ENCODE measurements around the gene LRP3.
"Not testable (repeated sequence)": the region's sequence is repeated elsewhere in the genome, so short reads cannot be mapped to it uniquely, and the experiment has no call there.

LRP3 gene

GRCh38 chr19:33187183-33187540 lies 7.0 kb upstream of the LRP3 start:
- Histone ChIP-seq H3K4me1 (ENCODE audit: insufficient read depth, low read length) (no peaks in the 10 kb centered on the region), H3K27me3 (ENCODE audit: insufficient read depth, low read length) (peaks cover 3% of the 10 kb centered on the region), H3K9me3 (ENCODE audit: low read length) (no peaks in the 10 kb centered on the region), H3K36me3 (ENCODE audit: insufficient read depth, low read length) (no peaks in the 10 kb centered on the region), H3K4me3 (ENCODE audit: low read length) (no peak overlapping the region), H2AFZ (ENCODE audit: low read depth, low read length) (no peak overlapping the region)

- H2AFZ ChIP-seq (ENCODE audit: low read depth, low read length) = no peak overlapping the region
- no peak overlapping the region for H3K4me3 ChIP-seq (ENCODE audit: low read length)
- H3K36me3 ChIP-seq (ENCODE audit: insufficient read depth, low read length) = no peaks in the 10 kb centered on the region
- peaks cover 3% of the 10 kb centered on the region for H3K27me3 ChIP-seq (ENCODE audit: insufficient read depth, low read length)
- H3K4me1 ChIP-seq (ENCODE audit: insufficient read depth, low read length) = peaks cover 4% of the 10 kb centered on the region
- H3K9me3 ChIP-seq (ENCODE audit: low read length) = no peaks in the 10 kb centered on the region
Observed at GRCh38 chr19:33189453-33189852, 4.7 kb upstream of the LRP3 start.

- H3K36me3 ChIP-seq (ENCODE audit: insufficient read depth, low read length); H2AFZ ChIP-seq (ENCODE audit: low read depth, low read length); H3K27me3 ChIP-seq (ENCODE audit: insufficient read depth, low read length); H3K4me3 ChIP-seq (ENCODE audit: low read length); H3K9me3 ChIP-seq (ENCODE audit: low read length): not testable (repeated sequence)
- peaks cover 11% of the 10 kb centered on the region for H3K4me1 ChIP-seq (ENCODE audit: insufficient read depth, low read length)
Observed at GRCh38 chr19:33191092-33191491, 3.0 kb upstream of the LRP3 start.

- Histone ChIP-seq H3K4me1 (ENCODE audit: insufficient read depth, low read length) (peaks cover 11% of the 10 kb centered on the region), H3K4me3 (ENCODE audit: low read length) (no peak overlapping the region), H3K36me3 (ENCODE audit: insufficient read depth, low read length) (peaks cover under 1% of the 10 kb centered on the region), H3K27me3 (ENCODE audit: insufficient read depth, low read length) (peaks cover 3% of the 10 kb centered on the region), H2AFZ (ENCODE audit: low read depth, low read length) (no peak overlapping the region), H3K9me3 (ENCODE audit: low read length) (no peaks in the 10 kb centered on the region)
Observed at GRCh38 chr19:33191501-33191900, 2.6 kb upstream of the LRP3 start.

GRCh38 chr19:33192010-33192409 lies 2.1 kb upstream of the LRP3 start:
- peaks cover 11% of the 10 kb centered on the region for H3K4me1 ChIP-seq (ENCODE audit: insufficient read depth, low read length)
- H3K9me3 ChIP-seq (ENCODE audit: low read length) = no peaks in the 10 kb centered on the region
- H3K36me3 ChIP-seq (ENCODE audit: insufficient read depth, low read length) = peaks cover 6% of the 10 kb centered on the region
- no peaks in the 10 kb centered on the region for H3K27me3 ChIP-seq (ENCODE audit: insufficient read depth, low read length)
- H3K4me3 ChIP-seq (ENCODE audit: low read length) = no peak overlapping the region
- H2AFZ ChIP-seq (ENCODE audit: low read depth, low read length) = no peak overlapping the region

GRCh38 chr19:33193269-33193864 lies 763 bp upstream of the LRP3 start:
- Histone ChIP-seq H3K9me3 (ENCODE audit: low read length) (no peaks in the 10 kb centered on the region), H3K4me1 (ENCODE audit: insufficient read depth, low read length) (peaks cover 11% of the 10 kb centered on the region), H3K36me3 (ENCODE audit: insufficient read depth, low read length) (peaks cover 19% of the 10 kb centered on the region), H2AFZ (ENCODE audit: low read depth, low read length) (no peak overlapping the region), H3K27me3 (ENCODE audit: insufficient read depth, low read length) (no peaks in the 10 kb centered on the region), H3K4me3 (ENCODE audit: low read length) (peak overlapping the region; percentile 73)

- peaks cover 11% of the 10 kb centered on the region for H3K4me1 ChIP-seq (ENCODE audit: insufficient read depth, low read length)
- H3K27me3 ChIP-seq (ENCODE audit: insufficient read depth, low read length) = no peaks in the 10 kb centered on the region
- H2AFZ ChIP-seq (ENCODE audit: low read depth, low read length) = no peak overlapping the region
- H3K4me3 ChIP-seq (ENCODE audit: low read length) = peak overlapping the region; percentile 73
- peaks cover 23% of the 10 kb centered on the region for H3K36me3 ChIP-seq (ENCODE audit: insufficient read depth, low read length)
- H3K9me3 ChIP-seq (ENCODE audit: low read length) = no peaks in the 10 kb centered on the region
Observed at GRCh38 chr19:33194532-33194885, 379 bp downstream of the LRP3 start.

- H3K27me3 ChIP-seq (ENCODE audit: insufficient read depth, low read length) = no peaks in the 10 kb centered on the region
- peaks cover 25% of the 10 kb centered on the region for H3K36me3 ChIP-seq (ENCODE audit: insufficient read depth, low read length)
- H3K4me3 ChIP-seq (ENCODE audit: low read length) = peak overlapping the region; percentile 73
- H3K9me3 ChIP-seq (ENCODE audit: low read length) = no peaks in the 10 kb centered on the region
- peaks cover 11% of the 10 kb centered on the region for H3K4me1 ChIP-seq (ENCODE audit: insufficient read depth, low read length)
- no peak overlapping the region for H2AFZ ChIP-seq (ENCODE audit: low read depth, low read length)
Observed at GRCh38 chr19:33194886-33195644, 935 bp downstream of the LRP3 start.

- Histone ChIP-seq H3K4me3 (ENCODE audit: low read length) (peak overlapping the region; percentile 73), H3K27me3 (ENCODE audit: insufficient read depth, low read length) (no peaks in the 10 kb centered on the region), H2AFZ (ENCODE audit: low read depth, low read length) (no peak overlapping the region), H3K4me1 (ENCODE audit: insufficient read depth, low read length) (peaks cover 11% of the 10 kb centered on the region), H3K9me3 (ENCODE audit: low read length) (no peaks in the 10 kb centered on the region), H3K36me3 (ENCODE audit: insufficient read depth, low read length) (peaks cover 25% of the 10 kb centered on the region)
Observed at GRCh38 chr19:33195645-33196347, 1.7 kb downstream of the LRP3 start.

- Histone ChIP-seq H3K4me1 (ENCODE audit: insufficient read depth, low read length) (peaks cover 11% of the 10 kb centered on the region), H2AFZ (ENCODE audit: low read depth, low read length) (no peak overlapping the region), H3K4me3 (ENCODE audit: low read length) (no peak overlapping the region), H3K9me3 (ENCODE audit: low read length) (no peaks in the 10 kb centered on the region), H3K27me3 (ENCODE audit: insufficient read depth, low read length) (no peaks in the 10 kb centered on the region), H3K36me3 (ENCODE audit: insufficient read depth, low read length) (peaks cover 30% of the 10 kb centered on the region)
Observed at GRCh38 chr19:33196446-33197193, 2.5 kb downstream of the LRP3 start.

GRCh38 chr19:33197591-33198000 lies 3.5 kb downstream of the LRP3 start:
- peaks cover 40% of the 10 kb centered on the region for H3K36me3 ChIP-seq (ENCODE audit: insufficient read depth, low read length)
- peaks cover 11% of the 10 kb centered on the region for H3K4me1 ChIP-seq (ENCODE audit: insufficient read depth, low read length)
- no peak overlapping the region for H3K4me3 ChIP-seq (ENCODE audit: low read length)
- H3K9me3 ChIP-seq (ENCODE audit: low read length) = no peaks in the 10 kb centered on the region
- H2AFZ ChIP-seq (ENCODE audit: low read depth, low read length) = no peak overlapping the region
- H3K27me3 ChIP-seq (ENCODE audit: insufficient read depth, low read length) = no peaks in the 10 kb centered on the region

- Histone ChIP-seq H3K27me3 (ENCODE audit: insufficient read depth, low read length) (no peaks in the 10 kb centered on the region), H3K9me3 (ENCODE audit: low read length) (no peaks in the 10 kb centered on the region), H3K4me1 (ENCODE audit: insufficient read depth, low read length) (peaks cover 11% of the 10 kb centered on the region), H2AFZ (ENCODE audit: low read depth, low read length) (no peak overlapping the region), H3K4me3 (ENCODE audit: low read length) (no peak overlapping the region), H3K36me3 (ENCODE audit: insufficient read depth, low read length) (peaks cover 45% of the 10 kb centered on the region)
Observed at GRCh38 chr19:33198169-33198568, 4.0 kb downstream of the LRP3 start.

All from neuron (in vitro differentiated cells).